Natural killer cell (primary cell): ENCODE data around the gene LAMA1. TPM values are rescaled to one million over a fixed set of nuclear protein-coding genes. Genes with fewer than 3 reads are reported as not detected.

ENCODE experiments used
- ATAC-seq, 3 donors: fragments of 150-1000 bp in 2 of 3; fragments of 200-7000 bp in 1 of 3; cut with Tn5 transposase; 1 replicate in 1 of 3; 2 replicates in 2 of 3; pipeline ENCODE4 v1.10.0; 2021; ENCODE audit warnings: mild to moderate bottlenecking in 2 of 3, moderate library complexity in 2 of 3
- DNase-seq, 2 donors: peaks; one replicate each; pipeline versions ENCODE4 v3.0.0 to v3.0.0-alpha.2; 2013 to 2021; ENCODE audit warnings: mixed read lengths in 1 of 2
- H3K27ac ChIP-seq: one replicate; pipeline ENCODE4 v1.5.1; 2013; ENCODE audit warnings: mild to moderate bottlenecking, low read length
- H3K27me3 ChIP-seq: one replicate; pipeline ENCODE4 v1.6.1; 2013; ENCODE audit warnings: low read length; ENCODE audit not compliant: control insufficient read depth, insufficient read depth
- H3K36me3 ChIP-seq: one replicate; pipeline ENCODE4 v1.6.1; 2013; ENCODE audit warnings: low read length; ENCODE audit not compliant: control insufficient read depth, insufficient read depth
- H3K4me1 ChIP-seq: one replicate; pipeline ENCODE4 v1.6.1; 2013; ENCODE audit warnings: low read length; ENCODE audit not compliant: control insufficient read depth, insufficient read depth
- H3K4me3 ChIP-seq: one replicate; pipeline ENCODE4 v1.5.1; 2013; ENCODE audit warnings: low read length
- H3K9me3 ChIP-seq: one replicate; pipeline ENCODE4 v1.6.1; 2013; ENCODE audit warnings: low read length; ENCODE audit not compliant: control insufficient read depth, insufficient read depth
- H3K27ac Mint-ChIP-seq, 2 donors: one replicate each; pipeline ENCODE4 v1.8.0; 2022; ENCODE audit warnings: mild to moderate bottlenecking in 2 of 2, mixed read lengths in 2 of 2, moderate library complexity in 1 of 2
- H3K27me3 Mint-ChIP-seq, 2 donors: one replicate each; pipeline ENCODE4 v1.8.0; 2022; ENCODE audit warnings: low read depth in 2 of 2, mixed read lengths in 2 of 2
- H3K36me3 Mint-ChIP-seq: one replicate; pipeline ENCODE4 v1.8.0; 2022; ENCODE audit warnings: mixed read lengths
- H3K4me1 Mint-ChIP-seq, 2 donors: one replicate each; pipeline ENCODE4 v1.8.0; 2022; ENCODE audit warnings: mixed read lengths in 2 of 2
- H3K4me3 Mint-ChIP-seq: one replicate; pipeline ENCODE4 v1.8.0; 2022; ENCODE audit warnings: mild to moderate bottlenecking, moderate library complexity, mixed read lengths
- H3K9me3 Mint-ChIP-seq, 2 donors: one replicate each; pipeline ENCODE4 v1.8.0; 2022; ENCODE audit warnings: mixed read lengths in 2 of 2
- CTCF ChIP-seq: fragments of 200-600 bp; IDR thresholded peaks from one replicate; pipeline ENCODE4 v1.8.0; 2022; ENCODE audit warnings: antibody characterized with exemption
- WGBS: methylation state at CpG from one replicate; pipeline ENCODE4 v1.1.7; 2013; ENCODE audit warnings: missing lambda C conversion rate; ENCODE audit not compliant: insufficient coverage; 5-methylcytosine and 5-hydroxymethylcytosine counted together
- intact Hi-C: fragments of 100-400 bp; cut with micrococcal nuclease; formaldehyde crosslinking; loops from one replicate; pipeline ENCODE4 v1.14.2; 2022
- total RNA-seq, 4 donors: library from RNA; stranded (reverse); fragments of 120-200 nt in 1 of 4; gene quantifications; one replicate each; pipeline versions ENCODE4 v1.2.3 to v1.2.4, GENCODE V29; 2013 to 2022

The LAMA1 gene
- total RNA-seq, 3 donors from 2014 or later (not counting 1 experiment from before 2014, with no cell fraction given), result not detected

GRCh38 chr18:7141287-7141686, 23.7 kb upstream of the LAMA1 start:
- Histone ChIP-seq H3K4me1 (no peaks in the 10 kb centered on the region), H3K27ac (no peak overlapping the region), H3K4me3 (no peak overlapping the region), H3K27me3 (no peaks in the 10 kb centered on the region), H3K9me3 (no peaks in the 10 kb centered on the region), H3K36me3 (no peaks in the 10 kb centered on the region)
- H3K4me3 Mint-ChIP-seq, result no peak overlapping the region
- intact Hi-C loops, result no loop called here
- DNase-seq (no peak), ATAC-seq (no peak)
- no peaks in the 10 kb centered on the region for H3K36me3 Mint-ChIP-seq
- no peaks in the 10 kb centered on the region for H3K4me1 Mint-ChIP-seq
- no peaks in the 10 kb centered on the region for H3K9me3 Mint-ChIP-seq
- no peaks in the 10 kb centered on the region for H3K27me3 Mint-ChIP-seq
- no peak for TF ChIP-seq CTCF
- H3K27ac Mint-ChIP-seq, result no peak overlapping the region

DNA sequence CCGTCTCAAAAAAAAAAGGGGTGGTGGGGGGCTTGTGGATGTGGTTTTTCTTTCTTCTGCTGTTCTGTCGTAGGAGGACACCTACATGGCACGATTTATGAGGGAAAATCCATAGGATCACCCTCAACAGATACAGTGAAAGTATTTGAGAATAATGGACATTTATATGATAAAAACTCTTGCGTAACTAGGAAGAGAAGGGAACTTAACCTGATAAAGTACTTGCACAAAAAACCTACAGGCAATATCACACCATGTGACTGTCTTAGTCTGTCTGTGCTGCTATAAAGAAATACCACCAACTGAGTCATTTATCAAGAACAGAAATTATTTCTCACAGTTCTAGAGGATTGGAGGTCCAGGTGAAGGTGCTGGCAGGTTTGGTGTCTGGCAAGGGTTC, 21.8 kb upstream of the LAMA1 start:
- no peak overlapping the region for H3K4me3 Mint-ChIP-seq
- ATAC-seq (no peak), DNase-seq (no peak)
- Histone ChIP-seq H3K4me1 (no peaks in the 10 kb centered on the region), H3K27ac (no peak overlapping the region), H3K4me3 (no peak overlapping the region), H3K36me3 (no peaks in the 10 kb centered on the region), H3K9me3 (no peaks in the 10 kb centered on the region), H3K27me3 (no peaks in the 10 kb centered on the region)
- no peaks in the 10 kb centered on the region for H3K9me3 Mint-ChIP-seq
- TF ChIP-seq CTCF, result no peak
- no peaks in the 10 kb centered on the region for H3K4me1 Mint-ChIP-seq
- intact Hi-C loops, result no loop called here
- no peaks in the 10 kb centered on the region for H3K36me3 Mint-ChIP-seq
- no peaks in the 10 kb centered on the region for H3K27me3 Mint-ChIP-seq
- no peak overlapping the region for H3K27ac Mint-ChIP-seq
- 92% methylated on average over 2 of the region's 4 CpGs for WGBS

GRCh38 chr18:7133181-7133580, 15.6 kb upstream of the LAMA1 start:
- Histone ChIP-seq H3K4me3 (no peak overlapping the region), H3K27me3 (no peaks in the 10 kb centered on the region), H3K27ac (no peak overlapping the region), H3K4me1 (no peaks in the 10 kb centered on the region), H3K9me3 (no peaks in the 10 kb centered on the region), H3K36me3 (no peaks in the 10 kb centered on the region)
- TF ChIP-seq CTCF, result no peak
- Mint-ChIP-seq H3K36me3 (no peaks in the 10 kb centered on the region), H3K9me3 (peaks cover 2 to 4% of the 10 kb centered on the region in 2 donors), H3K4me1 (no peaks in the 10 kb centered on the region), H3K4me3 (no peak overlapping the region), H3K27me3 (no peaks in the 10 kb centered on the region), H3K27ac (no peak overlapping the region)
- no peak for ATAC-seq
- intact Hi-C loops, result no loop called here
- no peak for DNase-seq

- WGBS, result 87% methylated on average over 7 of the region's 9 CpGs
- H3K9me3 ChIP-seq, result no peaks in the 10 kb centered on the region
- no peaks in the 10 kb centered on the region for H3K36me3 ChIP-seq
- intact Hi-C loops, result no loop called here
- H3K4me3 ChIP-seq, result no peak overlapping the region
- ATAC-seq (no peak), DNase-seq (no peak)
- Mint-ChIP-seq H3K36me3 (no peaks in the 10 kb centered on the region), H3K9me3 (peaks cover 2 to 4% of the 10 kb centered on the region in 2 donors), H3K27ac (no peak overlapping the region), H3K4me3 (no peak overlapping the region), H3K4me1 (no peaks in the 10 kb centered on the region), H3K27me3 (no peaks in the 10 kb centered on the region)
- no peak overlapping the region for H3K27ac ChIP-seq
- no peaks in the 10 kb centered on the region for H3K27me3 ChIP-seq
- no peak for TF ChIP-seq CTCF
- no peaks in the 10 kb centered on the region for H3K4me1 ChIP-seq
These were observed 15.0 kb upstream of the LAMA1 start for GRCh38 chr18:7132356-7133150.
